GM21526 (cell line): ENCODE results near the gene PRICKLE2.

Experiments
- ATAC-seq: cut with Tn5 transposase; IDR thresholded peaks from one replicate; pipeline ENCODE4 v1.9.1; 2021; ENCODE audit warnings: moderate library complexity; ENCODE audit not compliant: unreplicated experiment, low FRiP score

PRICKLE2 gene

GRCh38 chr3:64164349-64164748 is 60.9 kb downstream of the PRICKLE2 start:
- no peak for ATAC-seq

GRCh38 chr3:64163755-64164148 is 61.5 kb downstream of the PRICKLE2 start:
- no peak for ATAC-seq

GRCh38 chr3:64163019-64163754 is 62.1 kb downstream of the PRICKLE2 start:
- no peak for ATAC-seq

- no peak for ATAC-seq
Observed at GRCh38 chr3:64161481-64161952, 63.7 kb downstream of the PRICKLE2 start.

- ATAC-seq = no peak
Observed at GRCh38 chr3:64160000-64160695, 65.1 kb downstream of the PRICKLE2 start.

GRCh38 chr3:64158334-64158733 is 66.9 kb downstream of the PRICKLE2 start:
- ATAC-seq = no peak

- ATAC-seq = no peak
Observed at GRCh38 chr3:64157150-64158035, 67.9 kb downstream of the PRICKLE2 start.

- no peak for ATAC-seq
Observed at GRCh38 chr3:64155328-64155727, 69.9 kb downstream of the PRICKLE2 start.

GRCh38 chr3:64152676-64153466 is 72.4 kb downstream of the PRICKLE2 start:
- no peak for ATAC-seq

- no peak for ATAC-seq
Observed at GRCh38 chr3:64152086-64152485, 73.2 kb downstream of the PRICKLE2 start.

- ATAC-seq = no peak
Observed at GRCh38 chr3:64151342-64151871, 73.9 kb downstream of the PRICKLE2 start.

GRCh38 chr3:64150623-64151207 is 74.6 kb downstream of the PRICKLE2 start:
- no peak for ATAC-seq

GRCh38 chr3:64149886-64150285 is 75.4 kb downstream of the PRICKLE2 start:
- no peak for ATAC-seq

GRCh38 chr3:64148955-64149653 is 76.2 kb downstream of the PRICKLE2 start:
- no peak for ATAC-seq

- no peak for ATAC-seq
Observed at GRCh38 chr3:64147211-64147610, 78.1 kb downstream of the PRICKLE2 start.

GRCh38 chr3:64145438-64145837 is 79.8 kb downstream of the PRICKLE2 start:
- ATAC-seq = no peak

- no peak for ATAC-seq
Observed at GRCh38 chr3:64144241-64144900, 80.9 kb downstream of the PRICKLE2 start.

- ATAC-seq = no peak
Observed at GRCh38 chr3:64143409-64144130, 81.7 kb downstream of the PRICKLE2 start.
